Loucy (cell line): ENCODE measurements around the gene PIGX.

ENCODE experiments used
- H2AFZ ChIP-seq: fragments of 200-600 bp; sonication (generic); 2 replicates; pipeline ENCODE4 v1.6.0; 2016; ENCODE audit warnings: antibody characterized with exemption, mild to moderate bottlenecking, low read length, moderate library complexity
- H3F3A ChIP-seq: fragments of 200-600 bp; 2 replicates; pipeline ENCODE4 v1.6.0; 2016; ENCODE audit warnings: antibody characterized with exemption, low read depth, mild to moderate bottlenecking
- H3K27me3 ChIP-seq: fragments of 200-600 bp; sonication (generic); 2 replicates; pipeline ENCODE4 v1.6.1; 2014; ENCODE audit warnings: low read length, mild to moderate bottlenecking; ENCODE audit not compliant: insufficient read depth, poor library complexity, severe bottlenecking
- H3K36me3 ChIP-seq: fragments of 200-600 bp; sonication (generic); 2 replicates; pipeline ENCODE4 v1.6.1; 2016; ENCODE audit warnings: low read length; ENCODE audit not compliant: insufficient read depth
- H3K4me1 ChIP-seq: fragments of 200-600 bp; sonication (generic); 2 replicates; pipeline ENCODE4 v1.5.1; 2014; ENCODE audit warnings: low read length, mild to moderate bottlenecking; ENCODE audit not compliant: insufficient read depth, poor library complexity, severe bottlenecking
- H3K4me2 ChIP-seq: fragments of 200-600 bp; sonication (generic); 2 replicates; pipeline ENCODE4 v1.6.0; 2014; ENCODE audit warnings: antibody characterized with exemption, low read length, low read depth, mild to moderate bottlenecking; ENCODE audit not compliant: poor library complexity, severe bottlenecking
- H3K4me3 ChIP-seq: fragments of 200-600 bp; sonication (generic); 2 replicates; pipeline ENCODE4 v1.5.1; 2014; ENCODE audit warnings: low read length, mild to moderate bottlenecking, mixed read lengths; ENCODE audit not compliant: poor library complexity, severe bottlenecking
- H3K79me2 ChIP-seq: fragments of 200-600 bp; sonication (generic); 2 replicates; pipeline ENCODE4 v1.6.1; 2014; ENCODE audit warnings: low read length; ENCODE audit not compliant: insufficient read depth
- H3K9ac ChIP-seq: fragments of 200-600 bp; sonication (generic); 2 replicates; pipeline ENCODE4 v1.6.0; 2014; ENCODE audit warnings: mild to moderate bottlenecking, low read depth, low read length, moderate library complexity; ENCODE audit not compliant: poor library complexity, severe bottlenecking
- H3K9me2 ChIP-seq: fragments of 200-600 bp; sonication (generic); replicated peaks from 2 replicates; pipeline ENCODE4 v1.6.1; 2016; ENCODE audit warnings: low read depth, low read length, mixed read lengths
- H3K9me3 ChIP-seq: fragments of 200-600 bp; sonication (generic); 2 replicates; pipeline ENCODE4 v1.6.1; 2014; ENCODE audit warnings: mild to moderate bottlenecking, antibody characterized with exemption, low read length, low read depth; ENCODE audit not compliant: insufficient read depth
- H4K20me1 ChIP-seq: fragments of 200-600 bp; sonication (generic); 2 replicates; pipeline ENCODE4 v1.6.0; 2014; ENCODE audit warnings: antibody characterized with exemption, low read length, mild to moderate bottlenecking; ENCODE audit not compliant: insufficient read depth, poor library complexity, severe bottlenecking
- CTCF ChIP-seq: fragments of 200-600 bp; sonication (generic); conservative IDR thresholded peaks from 2 replicates; pipeline ENCODE4 v1.5.1; 2014; ENCODE audit warnings: mild to moderate bottlenecking, antibody characterized with exemption, low read length
- EZH2phosphoT487 ChIP-seq: fragments of 200-600 bp; IDR thresholded peaks from 2 replicates; pipeline ENCODE4 v1.6.1; 2018; ENCODE audit warnings: antibody characterized with exemption, mild to moderate bottlenecking, moderate library complexity, borderline replicate concordance

Gene PIGX

DNA sequence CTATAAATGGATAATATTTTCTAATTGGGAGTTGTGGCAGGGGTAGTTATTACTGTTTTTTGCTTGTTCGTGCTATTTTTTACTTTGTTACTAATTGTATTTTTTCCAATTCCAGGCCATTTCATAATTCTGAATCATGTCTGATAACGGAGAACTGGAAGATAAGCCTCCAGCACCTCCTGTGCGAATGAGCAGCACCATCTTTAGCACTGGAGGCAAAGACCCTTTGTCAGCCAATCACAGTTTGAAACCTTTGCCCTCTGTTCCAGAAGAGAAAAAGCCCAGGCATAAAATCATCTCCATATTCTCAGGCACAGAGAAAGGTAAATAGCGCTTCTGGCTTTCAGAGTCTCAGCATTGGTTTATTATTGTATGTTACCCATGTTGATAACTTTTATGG lies 70.3 kb downstream of the PIGX start:
- peaks cover 11% of the 10 kb centered on the region for H3K4me1 ChIP-seq
- H3K79me2 ChIP-seq: peaks cover 82% of the 10 kb centered on the region
- H3K36me3 ChIP-seq: peaks cover 47% of the 10 kb centered on the region; the same call in 1 of the 2 replicates
- no peak for TF ChIP-seq CTCF
- no peak for TF ChIP-seq EZH2phosphoT487
- H3K27me3 ChIP-seq: no peaks in the 10 kb centered on the region
- H3K4me3 ChIP-seq: no peak overlapping the region
- H3F3A ChIP-seq: no peaks in the 10 kb centered on the region; the same call in 1 of the 2 replicates
- no peak overlapping the region for H3K9ac ChIP-seq
- no peak overlapping the region for H2AFZ ChIP-seq
- H3K4me2 ChIP-seq: no peak overlapping the region
- peaks cover 5% of the 10 kb centered on the region; the same call in 1 of the 2 replicates for H3K9me3 ChIP-seq
- peaks cover 26% of the 10 kb centered on the region for H4K20me1 ChIP-seq
- H3K9me2 ChIP-seq: no peaks in the 10 kb centered on the region
